Measurements from ENCODE around the gene MRFAP1L1. TPM values are rescaled to one million over a fixed set of nuclear protein-coding genes. Genes with fewer than 3 reads are reported as not detected.

Gene MRFAP1L1
- total RNA-seq, 2 donors from 2014 or later: 47.1 to 62.6 TPM

DNA sequence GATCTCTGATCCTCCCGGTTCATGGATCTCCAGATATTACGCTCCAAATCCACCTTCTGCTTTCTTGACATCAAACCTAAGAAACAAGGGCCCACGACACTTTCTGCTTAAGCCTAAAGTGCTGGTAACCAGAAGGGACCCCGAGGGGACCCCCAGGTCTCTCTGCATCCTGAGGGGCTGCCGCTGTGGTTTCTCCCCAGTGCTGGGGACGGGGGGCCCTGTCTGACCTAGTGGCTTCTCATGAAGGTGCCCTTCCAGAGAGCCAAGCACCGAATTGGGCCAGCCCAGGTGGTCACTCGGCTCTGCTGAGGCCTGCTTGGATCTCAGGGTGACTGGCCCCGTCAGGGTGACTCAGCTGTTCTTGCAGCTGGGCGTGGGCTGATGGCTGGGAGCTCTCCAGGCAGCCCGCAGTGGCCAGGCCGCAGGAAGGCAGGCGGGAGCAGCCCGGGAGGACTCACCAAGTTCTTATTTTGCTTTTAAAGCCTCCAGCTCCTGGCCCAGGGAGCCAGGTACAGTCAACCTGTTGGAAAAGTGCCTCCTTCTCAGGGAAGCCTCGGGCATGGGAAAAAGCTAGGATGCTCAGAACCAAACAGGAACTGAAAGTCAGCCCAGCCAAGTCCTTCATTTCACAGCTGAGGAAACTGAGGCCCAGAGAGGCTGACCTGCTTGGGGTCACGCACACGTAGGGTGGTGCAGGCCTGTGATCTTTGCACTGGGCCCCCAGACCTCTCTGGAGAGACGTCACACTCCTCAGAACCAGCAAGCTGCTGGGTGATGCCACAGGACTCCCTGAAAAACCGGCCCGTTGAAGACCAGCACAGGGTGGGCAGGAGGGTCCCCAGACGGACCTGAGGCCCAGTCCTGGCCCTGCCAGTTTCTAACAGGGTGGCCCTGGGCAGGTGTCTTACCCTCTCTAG, 23.0 kb upstream of the MRFAP1L1 start:
- H3K4me3 ChIP-seq: peak overlapping the region; percentile 28
- ATAC-seq (ENCODE audit: insufficient number of reproducible peaks, low FRiP score, low read depth): peak; percentile 33

GRCh38 chr4:6731780-6732179, 22.1 kb upstream of the MRFAP1L1 start:
- TF ChIP-seq CTCF (IDR thresholded peaks at IDR 0.05): no peak
- DNase-seq (ENCODE audit: low spot score) (no peak), ATAC-seq (ENCODE audit: insufficient number of reproducible peaks, low FRiP score, low read depth) (no peak)
- Histone ChIP-seq H3K27ac (no peak overlapping the region), H3K4me3 (no peak overlapping the region), H3K27me3 (replicated peaks; ENCODE audit: insufficient read depth) (no peaks in the 10 kb centered on the region), H3K36me3 (no peaks in the 10 kb centered on the region), H3K9me3 (no peaks in the 10 kb centered on the region), H3K4me1 (ENCODE audit: control insufficient read depth in 1 of 2, low read depth in 2 of 2) (peaks cover 9 to 12% of the 10 kb centered on the region in 2 donors)

More for the DNA sequence above, 23.0 kb upstream of the MRFAP1L1 start:
- H3K36me3 ChIP-seq: no peaks in the 10 kb centered on the region
- peaks cover 9 to 12% of the 10 kb centered on the region in 2 donors for H3K4me1 ChIP-seq (ENCODE audit: control insufficient read depth in 1 of 2, low read depth in 2 of 2)
- no peaks in the 10 kb centered on the region for H3K27me3 ChIP-seq (replicated peaks; ENCODE audit: insufficient read depth)
- no peak for DNase-seq (ENCODE audit: low spot score)
- peak overlapping the region; percentile 69 to 75 for H3K27ac ChIP-seq
- TF ChIP-seq CTCF (IDR thresholded peaks at IDR 0.05): no peak
- H3K9me3 ChIP-seq: no peaks in the 10 kb centered on the region

GRCh38 chr4:6731318-6731675, 21.6 kb upstream of the MRFAP1L1 start:
- DNase-seq (ENCODE audit: low spot score) (no peak), ATAC-seq (ENCODE audit: insufficient number of reproducible peaks, low FRiP score, low read depth) (no peak)
- Histone ChIP-seq H3K27me3 (replicated peaks; ENCODE audit: insufficient read depth) (no peaks in the 10 kb centered on the region), H3K4me1 (ENCODE audit: control insufficient read depth in 1 of 2, low read depth in 2 of 2) (peaks cover 9 to 12% of the 10 kb centered on the region in 2 donors), H3K4me3 (no peak overlapping the region), H3K27ac (no peak overlapping the region), H3K36me3 (no peaks in the 10 kb centered on the region), H3K9me3 (no peaks in the 10 kb centered on the region)
- no peak for TF ChIP-seq CTCF (IDR thresholded peaks at IDR 0.05)

GRCh38 chr4:6730603-6731317, 21.1 kb upstream of the MRFAP1L1 start:
- Histone ChIP-seq H3K27ac (no peak overlapping the region), H3K27me3 (replicated peaks; ENCODE audit: insufficient read depth) (no peaks in the 10 kb centered on the region), H3K36me3 (no peaks in the 10 kb centered on the region), H3K4me3 (no peak overlapping the region), H3K9me3 (no peaks in the 10 kb centered on the region), H3K4me1 (ENCODE audit: control insufficient read depth in 1 of 2, low read depth in 2 of 2) (peaks cover 9 to 12% of the 10 kb centered on the region in 2 donors)
- no peak for DNase-seq (ENCODE audit: low spot score)
- no peak for ATAC-seq (ENCODE audit: insufficient number of reproducible peaks, low FRiP score, low read depth)
- no peak for TF ChIP-seq CTCF (IDR thresholded peaks at IDR 0.05)

- no peaks in the 10 kb centered on the region for H3K9me3 ChIP-seq
- no peak overlapping the region for H3K27ac ChIP-seq
- H3K4me1 ChIP-seq (ENCODE audit: control insufficient read depth in 1 of 2, low read depth in 2 of 2): peaks cover 9 to 12% of the 10 kb centered on the region in 2 donors
- H3K36me3 ChIP-seq: no peaks in the 10 kb centered on the region
- H3K27me3 ChIP-seq (replicated peaks; ENCODE audit: insufficient read depth): no peaks in the 10 kb centered on the region
- H3K4me3 ChIP-seq: no peak overlapping the region
- no peak for TF ChIP-seq CTCF (IDR thresholded peaks at IDR 0.05)
- DNase-seq (ENCODE audit: low spot score): no peak
- no peak for ATAC-seq (ENCODE audit: insufficient number of reproducible peaks, low FRiP score, low read depth)
Observed at GRCh38 chr4:6728320-6729029, 18.8 kb upstream of the MRFAP1L1 start.

All from thoracic aorta (tissue), 2 donors.